ENCODE data around the gene TOR1AIP1.

The TOR1AIP1 gene

GRCh38 chr1:179866616-179867015 is 15.5 kb upstream of the TOR1AIP1 start:
- Histone ChIP-seq H3K9me3 (ENCODE audit: control insufficient read depth in 1 of 2, low read length in 2 of 2) (no peaks in the 10 kb centered on the region), H3K9ac (ENCODE audit: low read depth in 1 of 2, low read length in 2 of 2) (no peak overlapping the region), H3K36me3 (ENCODE audit: control insufficient read depth in 1 of 2, insufficient read depth in 2 of 2, low read length in 2 of 2) (peaks cover 28 to 55% of the 10 kb centered on the region in 2 donors), H3K4me3 (ENCODE audit: low read depth in 1 of 2, low read length in 2 of 2) (no peak overlapping the region), H3K27me3 (ENCODE audit: control insufficient read depth in 1 of 2, insufficient read depth in 2 of 2, low read length in 2 of 2) (no peaks in the 10 kb centered on the region), H3K27ac (ENCODE audit: low read depth, low read length) (no peak overlapping the region), H3K4me1 (ENCODE audit: control insufficient read depth in 1 of 2, insufficient read depth in 2 of 2, low read length in 2 of 2) (peaks cover 0 to 3% of the 10 kb centered on the region in 2 donors)

- peaks cover 28 to 52% of the 10 kb centered on the region in 2 donors for H3K36me3 ChIP-seq (ENCODE audit: control insufficient read depth in 1 of 2, insufficient read depth in 2 of 2, low read length in 2 of 2)
- no peaks in the 10 kb centered on the region for H3K9me3 ChIP-seq (ENCODE audit: control insufficient read depth in 1 of 2, low read length in 2 of 2)
- H3K9ac ChIP-seq (ENCODE audit: low read depth in 1 of 2, low read length in 2 of 2) = no peak overlapping the region
- no peak overlapping the region for H3K4me3 ChIP-seq (ENCODE audit: low read depth in 1 of 2, low read length in 2 of 2)
- no peak overlapping the region for H3K27ac ChIP-seq (ENCODE audit: low read depth, low read length)
- peaks cover 0 to 13% of the 10 kb centered on the region in 2 donors for H3K4me1 ChIP-seq (ENCODE audit: control insufficient read depth in 1 of 2, insufficient read depth in 2 of 2, low read length in 2 of 2)
- no peaks in the 10 kb centered on the region for H3K27me3 ChIP-seq (ENCODE audit: control insufficient read depth in 1 of 2, insufficient read depth in 2 of 2, low read length in 2 of 2)
These were observed 14.4 kb upstream of the TOR1AIP1 start for GRCh38 chr1:179867493-179868330.

GRCh38 chr1:179870870-179871269 is 11.2 kb upstream of the TOR1AIP1 start:
- H3K27ac ChIP-seq (ENCODE audit: low read depth, low read length) = no peak overlapping the region
- no peaks in the 10 kb centered on the region for H3K27me3 ChIP-seq (ENCODE audit: control insufficient read depth in 1 of 2, insufficient read depth in 2 of 2, low read length in 2 of 2)
- no peaks in the 10 kb centered on the region for H3K9me3 ChIP-seq (ENCODE audit: control insufficient read depth in 1 of 2, low read length in 2 of 2)
- peaks cover 16 to 38% of the 10 kb centered on the region in 2 donors for H3K4me1 ChIP-seq (ENCODE audit: control insufficient read depth in 1 of 2, insufficient read depth in 2 of 2, low read length in 2 of 2)
- no peak overlapping the region for H3K4me3 ChIP-seq (ENCODE audit: low read depth in 1 of 2, low read length in 2 of 2)
- peaks cover 8 to 31% of the 10 kb centered on the region in 2 donors for H3K36me3 ChIP-seq (ENCODE audit: control insufficient read depth in 1 of 2, insufficient read depth in 2 of 2, low read length in 2 of 2)
- no peak overlapping the region for H3K9ac ChIP-seq (ENCODE audit: low read depth in 1 of 2, low read length in 2 of 2)

- Histone ChIP-seq H3K4me1 (ENCODE audit: control insufficient read depth in 1 of 2, insufficient read depth in 2 of 2, low read length in 2 of 2) (peaks cover 20 to 42% of the 10 kb centered on the region in 2 donors), H3K27ac (ENCODE audit: low read depth, low read length) (no peak overlapping the region), H3K36me3 (ENCODE audit: control insufficient read depth in 1 of 2, insufficient read depth in 2 of 2, low read length in 2 of 2) (peaks cover 5 to 23% of the 10 kb centered on the region in 2 donors), H3K4me3 (ENCODE audit: low read depth in 1 of 2, low read length in 2 of 2) (no peak overlapping the region), H3K27me3 (ENCODE audit: control insufficient read depth in 1 of 2, insufficient read depth in 2 of 2, low read length in 2 of 2) (no peaks in the 10 kb centered on the region), H3K9me3 (ENCODE audit: control insufficient read depth in 1 of 2, low read length in 2 of 2) (no peaks in the 10 kb centered on the region), H3K9ac (ENCODE audit: low read depth in 1 of 2, low read length in 2 of 2) (no peak overlapping the region)
These were observed 10.1 kb upstream of the TOR1AIP1 start for GRCh38 chr1:179871940-179872339.

GRCh38 chr1:179872558-179872957 is 9.5 kb upstream of the TOR1AIP1 start:
- Histone ChIP-seq H3K4me1 (ENCODE audit: control insufficient read depth in 1 of 2, insufficient read depth in 2 of 2, low read length in 2 of 2) (peaks cover 22 to 42% of the 10 kb centered on the region in 2 donors), H3K4me3 (ENCODE audit: low read depth in 1 of 2, low read length in 2 of 2) (no peak overlapping the region), H3K9ac (ENCODE audit: low read depth in 1 of 2, low read length in 2 of 2) (no peak overlapping the region), H3K9me3 (ENCODE audit: control insufficient read depth in 1 of 2, low read length in 2 of 2) (no peaks in the 10 kb centered on the region), H3K27ac (ENCODE audit: low read depth, low read length) (no peak overlapping the region), H3K36me3 (ENCODE audit: control insufficient read depth in 1 of 2, insufficient read depth in 2 of 2, low read length in 2 of 2) (peaks cover 0 to 18% of the 10 kb centered on the region in 2 donors), H3K27me3 (ENCODE audit: control insufficient read depth in 1 of 2, insufficient read depth in 2 of 2, low read length in 2 of 2) (no peaks in the 10 kb centered on the region)

GRCh38 chr1:179873438-179873851 is 8.6 kb upstream of the TOR1AIP1 start:
- Histone ChIP-seq H3K4me1 (ENCODE audit: control insufficient read depth in 1 of 2, insufficient read depth in 2 of 2, low read length in 2 of 2) (peaks cover 25 to 44% of the 10 kb centered on the region in 2 donors), H3K27ac (ENCODE audit: low read depth, low read length) (peak overlapping the region; percentile 35), H3K36me3 (ENCODE audit: control insufficient read depth in 1 of 2, insufficient read depth in 2 of 2, low read length in 2 of 2) (peaks cover 0 to 15% of the 10 kb centered on the region in 2 donors)

GRCh38 chr1:179875596-179876299 is 6.3 kb upstream of the TOR1AIP1 start:
- Histone ChIP-seq H3K9me3 (ENCODE audit: control insufficient read depth in 1 of 2, low read length in 2 of 2) (no peaks in the 10 kb centered on the region), H3K4me3 (ENCODE audit: low read depth in 1 of 2, low read length in 2 of 2) (peak overlapping the region; percentile 89 to 90), H3K4me1 (ENCODE audit: control insufficient read depth in 1 of 2, insufficient read depth in 2 of 2, low read length in 2 of 2) (peaks cover 25 to 48% of the 10 kb centered on the region in 2 donors), H3K9ac (ENCODE audit: low read depth in 1 of 2, low read length in 2 of 2) (no peak overlapping the region), H3K27me3 (ENCODE audit: control insufficient read depth in 1 of 2, insufficient read depth in 2 of 2, low read length in 2 of 2) (no peaks in the 10 kb centered on the region), H3K36me3 (ENCODE audit: control insufficient read depth in 1 of 2, insufficient read depth in 2 of 2, low read length in 2 of 2) (peaks cover 0 to 2% of the 10 kb centered on the region in 2 donors), H3K27ac (ENCODE audit: low read depth, low read length) (no peak overlapping the region)

More at GRCh38 chr1:179873438-179873851, 8.6 kb upstream of the TOR1AIP1 start:
- Histone ChIP-seq H3K4me3 (ENCODE audit: low read depth in 1 of 2, low read length in 2 of 2) (peak overlapping the region; percentile 25 to 46), H3K27me3 (ENCODE audit: control insufficient read depth in 1 of 2, insufficient read depth in 2 of 2, low read length in 2 of 2) (no peaks in the 10 kb centered on the region), H3K9ac (ENCODE audit: low read depth in 1 of 2, low read length in 2 of 2) (no peak overlapping the region), H3K9me3 (ENCODE audit: control insufficient read depth in 1 of 2, low read length in 2 of 2) (no peaks in the 10 kb centered on the region)

GRCh38 chr1:179876300-179876715 is 5.8 kb upstream of the TOR1AIP1 start:
- Histone ChIP-seq H3K4me1 (ENCODE audit: control insufficient read depth in 1 of 2, insufficient read depth in 2 of 2, low read length in 2 of 2) (peaks cover 27 to 51% of the 10 kb centered on the region in 2 donors), H3K36me3 (ENCODE audit: control insufficient read depth in 1 of 2, insufficient read depth in 2 of 2, low read length in 2 of 2) (no peaks in the 10 kb centered on the region), H3K9me3 (ENCODE audit: control insufficient read depth in 1 of 2, low read length in 2 of 2) (no peaks in the 10 kb centered on the region), H3K4me3 (ENCODE audit: low read depth in 1 of 2, low read length in 2 of 2) (peak overlapping the region; percentile 89 to 90), H3K27ac (ENCODE audit: low read depth, low read length) (no peak overlapping the region), H3K27me3 (ENCODE audit: control insufficient read depth in 1 of 2, insufficient read depth in 2 of 2, low read length in 2 of 2) (no peaks in the 10 kb centered on the region), H3K9ac (ENCODE audit: low read depth in 1 of 2, low read length in 2 of 2) (peak overlapping the region in 1 of 2 donors; percentile 90)

GRCh38 chr1:179877586-179878265 is 4.4 kb upstream of the TOR1AIP1 start, which contains the start of gene TOR1AIP2:
Gene TOR1AIP2 (minus strand): TSS chr1:179877803. CDS start chr1:179852665, 25,138 bp downstream.
- H3K27me3 ChIP-seq (ENCODE audit: control insufficient read depth in 1 of 2, insufficient read depth in 2 of 2, low read length in 2 of 2) = no peaks in the 10 kb centered on the region
- peaks cover 30 to 44% of the 10 kb centered on the region in 2 donors for H3K4me1 ChIP-seq (ENCODE audit: control insufficient read depth in 1 of 2, insufficient read depth in 2 of 2, low read length in 2 of 2)
- H3K36me3 ChIP-seq (ENCODE audit: control insufficient read depth in 1 of 2, insufficient read depth in 2 of 2, low read length in 2 of 2) = no peaks in the 10 kb centered on the region
- H3K9me3 ChIP-seq (ENCODE audit: control insufficient read depth in 1 of 2, low read length in 2 of 2) = no peaks in the 10 kb centered on the region
- H3K4me3 ChIP-seq (ENCODE audit: low read depth in 1 of 2, low read length in 2 of 2) = peak within 1 kb of the TSS; percentile 89 to 90
- H3K9ac ChIP-seq (ENCODE audit: low read depth in 1 of 2, low read length in 2 of 2) = peak within 1 kb of the TSS; percentile 84 to 90
- H3K27ac ChIP-seq (ENCODE audit: low read depth, low read length) = peak within 1 kb of the TSS; percentile 50

All from duodenal mucosa (tissue), 2 donors.